ENCODE data around the gene SPTBN1. TPM values are rescaled to one million over a fixed set of nuclear protein-coding genes. Genes with fewer than 3 reads are reported as not detected.

SPTBN1 gene
- total RNA-seq, 2 donors from 2014 or later, result 179 to 194 TPM

DNA sequence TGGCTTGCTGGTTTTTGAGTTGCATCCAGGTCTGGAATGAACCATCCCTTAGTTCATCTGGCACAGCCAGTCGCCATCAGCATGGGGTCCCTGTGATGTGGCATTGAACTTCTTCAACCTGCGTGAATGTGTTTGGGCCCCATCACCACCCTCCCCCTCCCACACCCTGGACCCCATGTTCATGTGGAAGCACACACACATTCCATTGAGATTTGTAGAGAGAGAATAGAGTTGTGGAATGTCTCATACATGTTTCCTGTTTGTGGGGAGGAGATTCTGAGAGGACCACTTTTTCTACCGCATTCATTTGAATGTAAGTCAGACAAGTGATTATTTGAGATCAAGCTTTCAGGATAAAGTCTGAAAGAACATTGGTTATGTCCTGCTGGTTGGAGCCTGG is 149.7 kb downstream of the SPTBN1 start:
- H3K27me3 Mint-ChIP-seq (ENCODE audit: insufficient read depth), result no peaks in the 10 kb centered on the region
- 83 to 92% methylated on average over 1 to 3 of the region's 3 CpGs for WGBS, 2 experiments (ENCODE audit: insufficient coverage in 1 of 2, insufficient read length in 1 of 2)
- H3K27me3 ChIP-seq (ENCODE audit: control insufficient read depth, insufficient read depth, low read length, poor library complexity, severe bottlenecking), result no peaks in the 10 kb centered on the region
- H3K27ac Mint-ChIP-seq, result no peak overlapping the region
- TF ChIP-seq, protein P1, sequence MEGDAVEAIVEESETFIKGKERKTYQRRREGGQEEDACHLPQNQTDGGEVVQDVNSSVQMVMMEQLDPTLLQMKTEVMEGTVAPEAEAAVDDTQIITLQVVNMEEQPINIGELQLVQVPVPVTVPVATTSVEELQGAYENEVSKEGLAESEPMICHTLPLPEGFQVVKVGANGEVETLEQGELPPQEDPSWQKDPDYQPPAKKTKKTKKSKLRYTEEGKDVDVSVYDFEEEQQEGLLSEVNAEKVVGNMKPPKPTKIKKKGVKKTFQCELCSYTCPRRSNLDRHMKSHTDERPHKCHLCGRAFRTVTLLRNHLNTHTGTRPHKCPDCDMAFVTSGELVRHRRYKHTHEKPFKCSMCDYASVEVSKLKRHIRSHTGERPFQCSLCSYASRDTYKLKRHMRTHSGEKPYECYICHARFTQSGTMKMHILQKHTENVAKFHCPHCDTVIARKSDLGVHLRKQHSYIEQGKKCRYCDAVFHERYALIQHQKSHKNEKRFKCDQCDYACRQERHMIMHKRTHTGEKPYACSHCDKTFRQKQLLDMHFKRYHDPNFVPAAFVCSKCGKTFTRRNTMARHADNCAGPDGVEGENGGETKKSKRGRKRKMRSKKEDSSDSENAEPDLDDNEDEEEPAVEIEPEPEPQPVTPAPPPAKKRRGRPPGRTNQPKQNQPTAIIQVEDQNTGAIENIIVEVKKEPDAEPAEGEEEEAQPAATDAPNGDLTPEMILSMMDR (conservative IDR thresholded peaks at IDR 0.05), result no peak
- peaks cover 21% of the 10 kb centered on the region for H3K4me1 ChIP-seq (ENCODE audit: control insufficient read depth, insufficient read depth, low read length)
- no peak overlapping the region for H3K9ac ChIP-seq (ENCODE audit: extremely low read depth, low read length, poor library complexity, severe bottlenecking)
- no peaks in the 10 kb centered on the region for H3K9me3 ChIP-seq (ENCODE audit: control insufficient read depth, low read length)
- H3K4me1 Mint-ChIP-seq, result peaks cover 57% of the 10 kb centered on the region
- DNase-seq, result no peak
- no peak overlapping the region for H3K27ac ChIP-seq (ENCODE audit: low read depth, low read length)
- peaks cover 24% of the 10 kb centered on the region for H3K36me3 ChIP-seq (ENCODE audit: control insufficient read depth, insufficient read depth, low read length)
- H3K9me3 Mint-ChIP-seq, result no peaks in the 10 kb centered on the region
- peaks cover 7% of the 10 kb centered on the region for H3K36me3 Mint-ChIP-seq (ENCODE audit: low read depth)
- no peak overlapping the region for H3K4me3 ChIP-seq (ENCODE audit: low read length)
- H3K4me3 Mint-ChIP-seq, result no peak overlapping the region

DNA sequence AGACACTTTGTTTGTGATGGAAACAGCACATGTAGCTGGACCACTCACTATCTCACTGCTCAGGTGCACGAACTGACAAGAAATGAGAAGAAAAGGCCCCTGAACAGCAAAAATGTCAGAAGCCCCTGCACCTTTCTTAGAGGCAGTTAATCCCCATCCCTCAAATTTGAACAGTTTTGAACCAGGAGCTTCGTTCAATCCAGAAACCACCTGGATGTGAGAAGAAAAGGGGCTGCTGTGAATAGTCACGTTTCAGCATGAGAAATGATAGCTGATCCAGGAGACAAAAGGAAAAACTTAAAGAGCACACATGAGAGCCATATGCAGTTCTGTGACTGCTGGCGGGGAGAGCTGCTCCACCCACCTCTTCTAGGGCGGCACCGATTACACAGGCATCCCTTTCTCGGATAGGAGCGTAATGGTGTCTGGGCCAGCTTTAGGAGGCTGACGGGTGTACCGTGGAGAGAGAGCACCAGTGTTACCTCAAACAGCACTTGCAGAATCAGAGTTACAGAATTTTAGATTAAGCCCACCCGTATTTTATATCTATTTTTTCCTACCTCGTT is 150.3 kb downstream of the SPTBN1 start:
- no peaks in the 10 kb centered on the region for H3K9me3 Mint-ChIP-seq
- Histone ChIP-seq H3K9ac (ENCODE audit: extremely low read depth, low read length, poor library complexity, severe bottlenecking) (no peak overlapping the region), H3K4me3 (ENCODE audit: low read length) (no peak overlapping the region), H3K27me3 (ENCODE audit: control insufficient read depth, insufficient read depth, low read length, poor library complexity, severe bottlenecking) (no peaks in the 10 kb centered on the region), H3K4me1 (ENCODE audit: control insufficient read depth, insufficient read depth, low read length) (peaks cover 16% of the 10 kb centered on the region), H3K36me3 (ENCODE audit: control insufficient read depth, insufficient read depth, low read length) (peaks cover 17% of the 10 kb centered on the region), H3K9me3 (ENCODE audit: control insufficient read depth, low read length) (no peaks in the 10 kb centered on the region), H3K27ac (ENCODE audit: low read depth, low read length) (no peak overlapping the region)
- H3K27ac Mint-ChIP-seq, result no peak overlapping the region
- TF ChIP-seq, protein P1 (conservative IDR thresholded peaks at IDR 0.05), result no peak
- H3K27me3 Mint-ChIP-seq (ENCODE audit: insufficient read depth), result no peaks in the 10 kb centered on the region
- H3K4me1 Mint-ChIP-seq, result peaks cover 52% of the 10 kb centered on the region
- DNase-seq, result no peak
- H3K4me3 Mint-ChIP-seq, result no peak overlapping the region
- 95% methylated on average over 12 of the region's 12 CpGs for WGBS, 2 experiments (ENCODE audit: insufficient coverage in 1 of 2, insufficient read length in 1 of 2)
- peaks cover 3% of the 10 kb centered on the region for H3K36me3 Mint-ChIP-seq (ENCODE audit: low read depth)

DNA sequence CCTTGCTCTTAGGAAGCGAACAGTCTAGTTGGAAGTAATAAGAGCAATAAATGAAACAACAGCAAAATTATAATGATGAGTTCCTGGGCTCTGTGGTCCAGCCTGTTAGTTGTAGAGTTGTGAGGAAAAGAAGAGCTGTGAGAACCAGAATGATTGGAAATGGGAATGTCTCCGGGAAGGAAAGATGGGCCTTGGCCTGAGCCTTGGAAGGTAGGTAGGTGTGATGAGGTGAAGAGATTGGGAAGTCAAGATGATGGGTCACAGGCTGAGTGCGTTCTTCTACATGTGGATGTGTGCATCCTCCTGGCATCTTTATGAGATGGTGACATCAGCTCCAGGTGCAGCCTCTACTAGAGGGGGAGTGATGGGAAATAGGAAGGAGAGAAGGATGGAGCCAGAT is 152.1 kb downstream of the SPTBN1 start:
- H3K27ac Mint-ChIP-seq, result no peak overlapping the region
- peaks cover 9% of the 10 kb centered on the region for H3K36me3 Mint-ChIP-seq (ENCODE audit: low read depth)

More for the DNA sequence above, 152.1 kb downstream of the SPTBN1 start:
- TF ChIP-seq, protein P1 (conservative IDR thresholded peaks at IDR 0.05), result no peak
- Histone ChIP-seq H3K9me3 (ENCODE audit: control insufficient read depth, low read length) (no peaks in the 10 kb centered on the region), H3K4me1 (ENCODE audit: control insufficient read depth, insufficient read depth, low read length) (peaks cover 13% of the 10 kb centered on the region), H3K27me3 (ENCODE audit: control insufficient read depth, insufficient read depth, low read length, poor library complexity, severe bottlenecking) (no peaks in the 10 kb centered on the region), H3K36me3 (ENCODE audit: control insufficient read depth, insufficient read depth, low read length) (peaks cover 21% of the 10 kb centered on the region), H3K9ac (ENCODE audit: extremely low read depth, low read length, poor library complexity, severe bottlenecking) (no peak overlapping the region), H3K27ac (ENCODE audit: low read depth, low read length) (no peak overlapping the region), H3K4me3 (ENCODE audit: low read length) (no peak overlapping the region)
- Mint-ChIP-seq H3K27me3 (ENCODE audit: insufficient read depth) (no peaks in the 10 kb centered on the region), H3K9me3 (no peaks in the 10 kb centered on the region), H3K4me3 (no peak overlapping the region), H3K4me1 (peaks cover 37% of the 10 kb centered on the region)
- DNase-seq, result no peak
- WGBS, 2 experiments (ENCODE audit: insufficient coverage in 1 of 2, insufficient read length in 1 of 2), result 89 to 96% methylated on average over 2 to 3 of the region's 3 CpGs

Data from endodermal cell (in vitro differentiated cells).